Measurements from ENCODE around the gene SCN1B. TPM values are rescaled to one million over a fixed set of nuclear protein-coding genes. Genes with fewer than 3 reads are reported as not detected.

The SCN1B gene
- total and polyA plus RNA-seq, 2 of the 13 experiments (the other 11 are each of a cell fraction or from before 2014, with no cell fraction given): 2.7 to 20.1 TPM

- TF ChIP-seq ZNF770 (CRISPR knock-in tag; IDR thresholded peaks at IDR 0.05) (peak; percentile 82), ZBTB21 (CRISPR knock-in tag; IDR thresholded peaks at IDR 0.05) (peak; percentile 73; the same call in 1 of the 2 replicates), ATM (IDR thresholded peaks at IDR 0.05; ENCODE audit: borderline replicate concordance) (no peak), ZNF44 (CRISPR knock-in tag; IDR thresholded peaks at IDR 0.05) (no peak), ZNF589 (CRISPR knock-in tag; conservative IDR thresholded peaks at IDR 0.05) (0 out of 2 replicates have a peak, but pooled peaks have one; percentile 51), ZBTB1 (CRISPR knock-in tag; IDR thresholded peaks at IDR 0.05; ENCODE audit: borderline replicate concordance) (no peak), ZFP91 (CRISPR knock-in tag; IDR thresholded peaks at IDR 0.05; ENCODE audit: borderline replicate concordance) (peak; percentile 89), HBP1 (CRISPR knock-in tag; IDR thresholded peaks at IDR 0.05; ENCODE audit: low read depth) (peak; percentile 62), ZNF513 (CRISPR knock-in tag; conservative IDR thresholded peaks at IDR 0.05) (no peak; the same call in 1 of the 2 replicates), ZBTB42 (CRISPR knock-in tag; IDR thresholded peaks at IDR 0.05) (no peak), ZBTB20 (CRISPR knock-in tag; IDR thresholded peaks at IDR 0.05; ENCODE audit: borderline replicate concordance, low read depth) (peak; percentile 88; the same call in 1 of the 2 replicates), ZNF264 (CRISPR knock-in tag; IDR thresholded peaks at IDR 0.05) (peak; percentile 59; the same call in 1 of the 2 replicates), ZNF276 (CRISPR knock-in tag; IDR thresholded peaks at IDR 0.05; ENCODE audit: low read depth) (no peak), ZNF350 (CRISPR knock-in tag; IDR thresholded peaks at IDR 0.05; ENCODE audit: borderline replicate concordance, low read depth) (no peak; the same call in none of the 2 replicates), ZBTB14 (CRISPR knock-in tag; IDR thresholded peaks at IDR 0.05) (no peak), ATF2 (CRISPR knock-in tag; IDR thresholded peaks at IDR 0.05) (peak; percentile 88; the same call in 1 of the 2 replicates)
These were observed 10.7 kb downstream of the SCN1B start (continued) for GRCh38 chr19:35040826-35041547.
